Measurements from ENCODE around the gene CERS6.

The CERS6 gene

GRCh38 chr2:168445960-168446359, 10.1 kb upstream of the CERS6 start:
- DNase-seq = no peak

- DNase-seq = no peak
These were observed 7.1 kb upstream of the CERS6 start for GRCh38 chr2:168448980-168449379.

- DNase-seq = no peak
These were observed 6.7 kb upstream of the CERS6 start for GRCh38 chr2:168449419-168449818.

DNA sequence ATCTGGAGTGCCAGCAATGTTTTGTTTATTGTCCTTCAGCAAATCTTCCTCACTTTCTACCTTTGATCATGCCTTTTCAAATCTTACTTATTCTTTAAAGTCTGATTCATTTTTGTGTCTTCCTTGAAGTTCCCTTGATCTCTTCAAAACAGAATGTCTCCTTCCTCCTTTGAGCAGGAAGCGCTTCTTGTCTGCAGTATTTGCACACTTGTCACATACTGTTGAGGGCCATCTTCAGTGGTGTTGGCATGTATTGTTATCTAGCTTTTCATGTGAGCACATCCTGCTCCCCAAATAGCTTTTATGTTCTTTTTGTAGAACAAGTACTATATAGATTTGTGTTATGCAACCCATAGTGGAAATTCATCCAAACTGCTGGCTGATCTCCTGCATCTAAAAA, 5.9 kb upstream of the CERS6 start:
- DNase-seq = no peak

DNA sequence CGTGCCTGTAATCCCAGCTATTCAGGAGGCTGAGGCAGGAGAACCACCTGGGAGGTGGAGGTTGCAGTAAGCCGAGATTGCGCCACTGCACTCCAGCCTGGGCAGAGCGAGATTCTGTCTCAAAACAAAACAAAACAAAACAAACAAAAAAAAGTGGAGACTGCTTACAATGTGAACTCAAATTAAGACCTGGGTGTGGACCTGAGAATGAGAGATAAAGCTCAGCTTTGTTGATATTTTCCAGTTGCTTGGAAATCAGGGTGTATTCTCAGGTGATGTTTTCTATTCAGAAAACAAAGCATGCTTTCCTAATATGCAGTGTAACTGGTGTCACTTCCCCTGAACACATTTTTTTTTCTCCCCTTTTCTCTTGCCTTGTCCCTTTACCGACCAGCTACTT, 5.3 kb upstream of the CERS6 start:
- no peak for DNase-seq

DNA sequence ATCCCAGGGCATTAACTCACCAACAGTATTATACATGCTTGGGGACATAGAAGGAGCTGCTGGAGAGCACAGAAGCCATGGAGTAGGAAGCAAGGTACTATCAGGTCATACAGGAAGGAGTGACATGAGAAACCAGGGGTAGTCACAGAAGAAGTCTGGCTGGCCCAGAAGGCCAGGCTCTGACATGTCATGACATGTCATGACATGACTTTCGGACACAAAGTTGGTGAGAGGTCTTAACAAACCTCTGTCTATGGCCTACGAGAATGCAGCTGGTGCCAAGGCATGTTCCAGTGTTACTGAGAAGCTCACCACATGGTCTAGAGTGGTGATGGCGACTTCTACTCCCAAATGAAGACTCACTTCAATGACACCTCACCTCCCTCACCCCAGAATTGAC, 3.3 kb upstream of the CERS6 start:
- DNase-seq = no peak

GRCh38 chr2:168453404-168453803, 2.7 kb upstream of the CERS6 start:
- DNase-seq = no peak

GRCh38 chr2:168454737-168455644, 1.1 kb upstream of the CERS6 start:
- DNase-seq = no peak

GRCh38 chr2:168456521-168457189, 583 bp downstream of the CERS6 start:
- no peak for DNase-seq

DNA sequence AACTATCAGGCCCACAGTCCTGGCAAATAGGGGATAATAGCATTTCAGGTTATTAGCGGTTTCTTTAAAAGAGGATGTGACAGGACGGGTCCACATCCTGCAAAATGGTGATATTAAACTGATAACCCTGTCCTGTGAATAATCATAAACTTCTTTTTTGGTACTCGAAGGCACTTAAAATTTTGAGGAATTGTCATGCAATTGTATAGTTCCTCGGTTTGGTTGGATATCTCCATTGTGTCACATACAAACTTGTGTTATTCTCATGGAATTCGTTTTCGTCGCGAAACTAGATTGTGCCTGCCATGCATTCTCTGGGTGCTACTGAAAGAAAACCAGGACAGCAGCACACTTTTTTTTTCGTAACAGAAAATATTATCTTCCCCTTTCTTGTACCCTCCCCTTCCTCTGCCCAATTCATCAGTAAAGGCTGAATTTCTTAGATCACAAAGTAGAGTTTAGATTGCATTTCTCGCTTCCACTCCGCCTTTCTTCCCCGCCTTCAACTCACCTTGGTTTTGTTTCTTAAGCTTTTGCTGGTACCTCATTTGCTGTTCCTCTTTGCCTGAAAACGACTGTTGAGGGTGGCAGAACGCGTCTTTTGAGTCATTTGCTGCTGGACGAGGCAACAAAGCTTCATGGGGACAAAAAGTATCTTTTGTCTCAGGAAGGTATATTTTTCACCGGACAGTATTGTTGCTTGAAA, 1.3 kb downstream of the CERS6 start:
- no peak for DNase-seq

- no peak for DNase-seq
These were observed 2.1 kb downstream of the CERS6 start for GRCh38 chr2:168458139-168458538.

DNA sequence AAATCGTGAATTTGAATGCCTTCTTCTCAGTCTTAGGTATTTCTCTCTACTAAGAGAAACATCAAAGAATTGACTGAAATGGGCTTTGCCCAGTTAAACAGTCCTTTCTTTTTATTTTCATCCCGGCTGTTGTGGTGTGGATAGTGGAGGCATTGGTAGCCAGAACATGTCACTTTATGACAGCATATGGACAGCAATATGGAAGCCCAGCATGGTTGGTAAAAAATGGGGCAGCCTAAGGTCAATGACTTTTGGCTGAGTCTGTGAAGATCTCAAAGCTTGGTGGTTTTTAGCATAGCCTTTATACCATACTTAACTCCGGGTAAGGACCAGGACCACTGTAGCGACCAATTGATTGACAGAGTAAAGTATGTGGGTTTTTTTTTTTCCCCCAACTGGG, 3.2 kb downstream of the CERS6 start:
- no peak for DNase-seq

DNA sequence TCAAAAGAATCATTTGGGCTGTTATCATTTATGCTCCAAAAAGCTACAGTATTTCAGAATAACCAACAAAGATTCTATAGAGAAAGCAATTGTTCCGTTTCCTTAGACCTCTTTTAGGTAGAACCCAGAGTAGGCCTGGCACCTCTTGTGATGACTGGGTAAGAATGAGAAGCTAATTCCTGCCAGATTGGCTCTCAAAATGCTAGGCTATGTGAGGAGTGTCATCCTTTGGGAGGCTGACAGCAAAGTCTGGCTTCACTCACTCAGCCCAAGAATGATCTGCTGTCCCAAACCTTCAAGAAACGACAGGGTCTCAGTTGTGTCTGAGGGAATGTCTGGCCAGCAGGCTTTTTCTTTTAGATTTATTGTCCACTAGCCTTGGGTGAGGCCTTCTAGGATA, 4.5 kb downstream of the CERS6 start:
- DNase-seq = no peak

GRCh38 chr2:168461178-168461941, 5.3 kb downstream of the CERS6 start:
- DNase-seq = no peak

DNA sequence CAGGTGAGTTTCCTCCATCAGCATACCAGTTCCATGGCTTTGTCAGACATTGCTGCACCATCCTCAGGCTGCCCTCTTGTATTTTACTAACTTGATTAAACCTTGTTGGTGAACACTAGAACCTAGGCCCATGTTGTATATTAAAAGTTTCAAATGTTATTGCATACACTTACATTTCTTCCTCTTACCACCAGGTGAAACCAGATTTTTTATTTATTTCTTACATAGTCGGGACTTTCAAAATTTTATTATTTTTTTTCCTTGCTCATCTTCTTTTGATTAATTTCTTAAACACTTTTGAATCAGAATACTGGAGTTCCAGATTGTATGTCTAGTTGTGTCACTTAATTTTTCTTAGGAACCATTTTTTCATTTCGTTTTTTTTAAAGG, 5.9 kb downstream of the CERS6 start:
- DNase-seq = no peak

DNA sequence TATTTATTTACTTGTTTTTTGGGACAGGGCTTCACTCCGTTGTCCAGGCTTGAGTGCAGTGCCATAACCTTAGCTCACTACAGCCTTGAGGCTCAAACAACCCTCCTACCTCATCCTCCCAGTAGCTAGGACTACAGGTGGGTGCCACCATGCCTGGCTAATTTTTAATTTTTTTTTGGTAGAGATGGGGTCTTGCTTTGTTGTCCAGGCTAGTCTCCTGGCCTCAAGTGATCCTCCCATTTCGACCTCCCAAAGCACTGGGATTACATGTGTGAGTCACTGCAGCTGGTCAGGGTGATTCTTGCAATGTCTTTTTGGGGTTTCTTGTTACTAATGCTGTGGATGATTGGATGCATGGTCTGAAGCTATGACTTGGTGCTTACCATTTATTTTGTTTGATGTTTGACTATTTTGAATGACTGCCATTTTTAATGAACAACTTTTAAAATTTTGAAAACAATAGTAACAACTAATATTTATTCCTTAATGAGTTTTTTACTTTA, 6.5 kb downstream of the CERS6 start:
- DNase-seq = no peak

GRCh38 chr2:168465594-168465993, 9.5 kb downstream of the CERS6 start:
- no peak for DNase-seq

DNA sequence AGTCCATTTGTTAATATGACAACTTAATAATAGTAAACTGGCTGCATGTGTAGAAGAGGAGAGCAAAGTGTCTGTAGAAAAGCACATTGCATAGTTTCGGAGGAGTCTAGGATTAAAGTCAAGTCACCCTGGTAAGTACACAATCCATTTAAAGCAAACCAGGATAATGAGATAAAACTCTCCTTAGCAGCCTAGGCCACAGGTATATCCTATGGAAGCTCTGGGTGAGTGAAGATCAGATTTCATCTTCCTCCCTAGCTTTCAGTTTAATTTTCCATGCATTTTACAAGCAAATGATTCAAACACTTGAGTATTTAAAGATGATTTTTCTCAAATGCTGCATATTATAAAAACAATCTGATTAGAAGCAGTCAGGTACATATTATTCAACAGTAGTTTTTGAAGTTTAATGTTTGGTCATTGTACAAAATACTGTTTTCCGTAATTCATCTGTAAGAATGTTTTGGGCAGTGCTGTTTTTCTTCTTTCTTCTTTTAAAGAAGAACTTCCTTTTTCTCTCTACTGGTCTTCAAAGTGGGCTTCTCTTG, 10.2 kb downstream of the CERS6 start:
- DNase-seq = no peak

DNA sequence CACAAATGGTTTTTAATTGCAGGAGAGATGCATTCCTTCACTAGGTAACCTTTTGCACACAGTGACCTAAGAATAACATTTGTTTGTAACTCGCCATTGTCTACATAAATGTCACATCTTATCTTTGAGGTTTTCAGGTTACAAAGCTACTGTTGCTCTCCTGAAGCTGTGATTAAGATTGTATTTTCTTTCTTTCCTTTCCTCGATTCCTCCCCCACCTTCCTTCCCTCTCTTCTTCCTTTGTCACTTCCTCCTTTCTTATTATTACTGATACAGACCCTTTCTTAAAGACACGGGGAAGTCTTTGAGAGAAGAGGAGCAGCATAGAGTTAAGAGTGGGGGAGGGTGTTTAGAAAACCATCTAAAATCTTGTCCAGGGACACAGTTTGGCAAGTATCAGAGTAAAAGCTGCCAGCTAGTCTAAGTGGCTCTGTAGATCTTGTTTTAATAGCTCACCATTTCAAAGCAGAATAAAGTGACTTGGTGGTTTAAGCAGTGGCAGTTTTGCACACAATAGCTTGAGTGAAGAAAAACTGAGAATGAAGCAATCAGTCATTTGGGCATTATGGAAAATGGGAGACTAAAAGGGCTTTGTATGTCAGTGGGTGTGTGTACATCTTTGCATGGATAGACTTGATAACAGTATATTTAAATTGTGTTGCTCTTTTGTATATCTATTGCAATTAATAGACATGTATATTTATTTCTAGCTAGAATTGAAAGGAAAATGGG, 10.9 kb downstream of the CERS6 start:
- DNase-seq = no peak

DNA sequence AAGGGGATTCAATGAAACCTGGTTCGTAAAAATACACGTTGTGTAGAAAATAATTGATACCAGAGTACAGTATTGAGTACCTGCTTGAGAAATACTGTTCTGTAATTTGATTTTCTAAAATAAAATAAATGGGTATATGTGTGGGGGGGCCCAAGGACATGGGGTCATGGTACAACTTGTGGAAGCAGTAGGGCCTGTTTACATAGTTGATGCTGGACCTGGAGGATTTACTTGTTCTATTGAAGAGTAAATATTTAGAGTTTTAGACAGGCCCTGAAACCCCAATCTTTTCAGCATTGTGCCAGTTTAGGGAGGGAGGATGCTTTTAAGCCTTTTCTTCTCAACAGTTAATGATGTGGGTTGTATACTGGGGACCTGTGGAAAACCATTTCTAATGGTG, 11.7 kb downstream of the CERS6 start:
- DNase-seq = no peak

- DNase-seq = no peak
These were observed 12.3 kb downstream of the CERS6 start for GRCh38 chr2:168468354-168468753.
